Esophagus squamous epithelium (tissue), 5 donors: ENCODE measurements around the gene TRPV3. TPM values are rescaled to one million over a fixed set of nuclear protein-coding genes. Genes with fewer than 3 reads are reported as not detected.
A peak's percentile ranks its signal among the peaks of the same experiment; 100 is the strongest.

Experiments used
- DNase-seq: peaks from one replicate; lab custom pipeline; 2025; lab: John Stamatoyannopoulos, UW
- H3K27ac ChIP-seq, 4 donors: fragments of 200-600 bp; sonication (generic); one replicate each; pipeline ENCODE4 v1.5.1; 2016 to 2019; ENCODE audit warnings: mild to moderate bottlenecking in 1 of 4
- H3K27me3 ChIP-seq, 4 donors: fragments of 200-600 bp; sonication (generic); 1 replicate in 3 of 4; 2 replicates in 1 of 4; pipeline versions ENCODE4 v1.5.1 to v1.6.0; 2017 to 2021; ENCODE audit warnings: antibody characterized with exemption in 1 of 4
- H3K36me3 ChIP-seq, 3 donors: fragments of 200-600 bp; sonication (generic); one replicate each; pipeline ENCODE4 v1.5.1; 2016 to 2019
- H3K4me1 ChIP-seq, 3 donors: fragments of 200-600 bp; sonication (generic); one replicate each; pipeline ENCODE4 v1.5.1; 2017 to 2019
- H3K4me3 ChIP-seq, 4 donors: fragments of 200-600 bp; sonication (generic); 1 replicate in 3 of 4; 2 replicates in 1 of 4; pipeline ENCODE4 v1.5.1; 2016 to 2019; ENCODE audit warnings: mild to moderate bottlenecking in 2 of 4, moderate library complexity in 1 of 4
- H3K9me3 ChIP-seq, 3 donors: fragments of 200-600 bp; sonication (generic); one replicate each; pipeline ENCODE4 v1.5.1; 2016 to 2019
- CTCF ChIP-seq, 6 experiments: fragments of 450-650 bp in 4 of 6; fragments of 200-600 bp in 2 of 6; sonication (generic) in 2 of 6; IDR thresholded peaks; one replicate each; pipeline ENCODE4 v1.5.1; 2016 to 2019; ENCODE audit warnings: antibody characterized with exemption in 6 of 6, mild to moderate bottlenecking in 4 of 6, moderate library complexity in 4 of 6
- POLR2A ChIP-seq, 4 donors: fragments of 450-650 bp; IDR thresholded peaks; one replicate each; pipeline ENCODE4 v1.6.1; 2017; ENCODE audit warnings: antibody characterized with exemption in 4 of 4, mild to moderate bottlenecking in 4 of 4, moderate library complexity in 3 of 4
- WGBS, 2 donors: methylation state at CpG; one replicate each; pipeline ENCODE4 v1.1.5; 2018; 5-methylcytosine and 5-hydroxymethylcytosine counted together
- intact Hi-C: fragments of 100-400 bp; cut with DNase I; formaldehyde crosslinking; loops from one replicate; pipeline ENCODE4 v1.15.0; 2022
- total RNA-seq, 4 donors: library from RNA; depleted of rRNA; stranded (reverse); fragments of >200 nt; gene quantifications; one replicate each; pipeline ENCODE4 v1.1.0, GENCODE V29; 2016
- donor health status: DM: yes; HTN: yes; CAD: no.

Gene TRPV3
- total RNA-seq, 4 donors from 2014 or later, result 0.76 to 1.8 (median 0.99) TPM; not detected in 1

DNA sequence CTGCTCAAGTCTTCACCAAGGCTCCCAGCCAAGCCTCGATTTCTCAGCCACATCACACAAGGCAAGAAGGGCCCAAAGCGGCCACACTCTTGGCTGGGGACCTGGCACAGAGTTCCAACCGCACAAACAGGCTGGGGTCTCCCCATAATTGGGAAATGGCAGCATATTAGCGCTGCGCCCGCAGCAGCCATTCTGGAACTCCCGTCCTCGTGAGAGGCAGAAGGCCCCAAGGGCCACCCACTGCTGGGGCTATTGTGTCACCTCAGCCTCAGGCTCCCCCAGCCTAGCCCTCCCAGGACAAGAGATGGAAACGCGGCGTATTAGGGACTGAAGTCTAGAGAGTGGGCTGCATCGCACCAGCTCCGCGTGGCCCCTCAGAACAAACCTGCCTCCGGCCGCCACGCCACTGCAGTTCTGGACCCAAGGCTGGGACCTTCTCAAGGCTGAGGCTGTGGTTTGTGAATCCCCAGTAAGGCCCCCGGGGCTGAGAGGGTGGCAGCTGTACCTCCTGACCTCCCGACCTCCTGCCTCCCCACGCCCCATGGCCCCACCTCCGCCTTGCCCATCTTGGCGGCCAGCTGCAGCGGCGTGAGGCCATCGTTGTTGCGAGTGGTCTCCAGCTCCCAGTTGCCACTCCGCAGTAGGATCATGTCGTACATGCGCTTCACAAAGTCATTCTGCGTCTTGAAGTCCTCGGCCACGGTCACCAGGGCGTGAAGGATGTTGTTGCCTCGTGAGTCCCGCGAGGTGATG, 25.3 kb downstream of the TRPV3 start:
- TF ChIP-seq POLR2A (IDR thresholded peaks at IDR 0.05) (no peak), CTCF (IDR thresholded peaks at IDR 0.05) (no peak)
- Histone ChIP-seq H3K4me3 (no peak overlapping the region), H3K4me1 (peaks cover 0 to 35% (median 0%) of the 10 kb centered on the region in 3 donors), H3K27me3 (peaks cover 0 to 46% (median 0%) of the 10 kb centered on the region in 4 donors), H3K27ac (no peak overlapping the region), H3K36me3 (no peaks in the 10 kb centered on the region), H3K9me3 (no peaks in the 10 kb centered on the region)
- intact Hi-C loops, result no loop called here
- DNase-seq, result no peak
- 80 to 86% methylated on average over 13 to 24 of the region's 36 CpGs for WGBS, 2 donors

DNA sequence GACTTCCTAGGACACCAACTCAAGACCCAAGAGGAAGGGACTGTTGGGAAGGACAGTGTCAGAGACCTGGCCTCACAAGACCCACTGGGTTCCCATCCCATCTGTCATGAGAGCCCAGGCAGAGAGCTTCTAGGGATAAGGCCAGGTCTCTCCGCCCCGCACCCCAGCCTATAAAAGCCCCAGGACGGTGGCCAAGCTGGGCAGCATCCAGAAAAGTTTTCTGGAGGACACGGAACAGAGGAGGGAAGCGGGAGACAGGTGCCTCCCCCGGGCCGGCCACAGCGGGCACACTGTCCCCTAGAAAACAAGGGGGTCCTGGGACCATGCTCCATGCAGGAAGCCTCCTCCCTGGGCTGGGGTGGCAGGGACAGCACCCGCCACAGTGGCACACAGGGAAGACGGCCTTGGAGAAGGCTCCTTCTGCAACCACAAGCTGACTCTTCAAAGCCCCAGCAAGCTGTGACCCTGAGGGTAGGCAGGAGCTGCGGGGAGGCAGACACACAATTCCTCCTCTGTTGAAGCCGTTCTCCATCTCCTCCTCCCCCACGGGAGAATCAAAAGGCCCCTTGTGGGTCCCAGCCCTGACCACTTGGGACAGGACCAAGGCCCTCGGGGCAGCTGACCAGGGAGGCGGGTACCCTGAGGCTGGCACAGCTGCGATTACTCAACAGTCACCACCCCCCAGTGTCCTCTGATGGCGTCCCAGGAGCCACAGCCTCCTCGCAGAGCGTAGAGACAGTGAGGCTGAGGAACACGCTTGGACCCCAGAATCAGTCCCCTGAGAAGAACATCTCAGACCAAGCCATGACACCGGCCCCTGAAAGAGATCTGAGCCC, 26.1 kb downstream of the TRPV3 start:
- DNase-seq, result no peak
- Histone ChIP-seq H3K4me1 (peaks cover 0 to 35% (median 0%) of the 10 kb centered on the region in 3 donors), H3K9me3 (no peaks in the 10 kb centered on the region), H3K27me3 (peaks cover 0 to 43% (median 0%) of the 10 kb centered on the region in 4 donors), H3K36me3 (no peaks in the 10 kb centered on the region), H3K4me3 (no peak overlapping the region), H3K27ac (peak overlapping the region in 1 of 4 donors; percentile 59)
- TF ChIP-seq POLR2A (IDR thresholded peaks at IDR 0.05) (no peak), CTCF (IDR thresholded peaks at IDR 0.05) (no peak)
- 80 to 89% methylated on average over 1 to 5 of the region's 21 CpGs for WGBS, 2 donors
- intact Hi-C loops, result no loop called here

- intact Hi-C loops, result no loop called here
- TF ChIP-seq POLR2A (IDR thresholded peaks at IDR 0.05), result no peak
- TF ChIP-seq CTCF (IDR thresholded peaks at IDR 0.05), result no peak
- WGBS, 2 donors, result 52 to 66% methylated on average over 8 to 16 of the region's 32 CpGs
- Histone ChIP-seq H3K27me3 (peaks cover 0 to 31% (median 0%) of the 10 kb centered on the region in 4 donors), H3K4me3 (no peak overlapping the region), H3K9me3 (no peaks in the 10 kb centered on the region), H3K27ac (peak overlapping the region in 1 of 4 donors; percentile 59), H3K4me1 (peaks cover 0 to 24% (median 0%) of the 10 kb centered on the region in 3 donors), H3K36me3 (no peaks in the 10 kb centered on the region)
- no peak for DNase-seq
These were observed 27.5 kb downstream of the TRPV3 start for GRCh38 chr17:3529817-3530741.

- no peak for DNase-seq
- H3K36me3 ChIP-seq, result no peaks in the 10 kb centered on the region
- H3K27ac ChIP-seq, result no peak overlapping the region
- H3K9me3 ChIP-seq, result no peaks in the 10 kb centered on the region
- 52 to 63% methylated on average over 9 of the region's 11 CpGs for WGBS, 2 donors
- H3K4me1 ChIP-seq, result peaks cover 0 to 18% (median 0%) of the 10 kb centered on the region in 3 donors
- TF ChIP-seq CTCF (IDR thresholded peaks at IDR 0.05) (no peak), POLR2A (IDR thresholded peaks at IDR 0.05) (no peak)
- no peak overlapping the region for H3K4me3 ChIP-seq
- intact Hi-C loops, result no loop called here
- peaks cover 0 to 22% (median 0%) of the 10 kb centered on the region in 4 donors for H3K27me3 ChIP-seq
These were observed 28.6 kb downstream of the TRPV3 start for GRCh38 chr17:3528880-3529511.
